Tibial nerve (tissue), 3 donors: ENCODE results near the gene ESRRG.

Experiments
- CTCF ChIP-seq, 5 experiments: fragments of 200-600 bp in 3 of 5; fragments of 450-650 bp in 2 of 5; sonication (generic) in 3 of 5; IDR thresholded peaks; one replicate each; pipeline ENCODE4 v1.5.1; 2016 to 2019; ENCODE audit warnings: antibody characterized with exemption in 5 of 5, mild to moderate bottlenecking in 3 of 5, moderate library complexity in 2 of 5
- POLR2A ChIP-seq, 2 donors: fragments of 450-650 bp; IDR thresholded peaks; one replicate each; pipeline ENCODE4 v1.6.1; 2017; ENCODE audit warnings: antibody characterized with exemption in 2 of 2, mild to moderate bottlenecking in 2 of 2, moderate library complexity in 2 of 2

- TF ChIP-seq CTCF (IDR thresholded peaks at IDR 0.05): no peak
- TF ChIP-seq POLR2A (IDR thresholded peaks at IDR 0.05): no peak
These were observed 225.0 kb downstream of the ESRRG start for GRCh38 chr1:216498277-216498676.
